ENCODE results near the gene SSX7. TPM values are rescaled to one million over a fixed set of nuclear protein-coding genes. Genes with fewer than 3 reads are reported as not detected.

The SSX7 gene
- total and polyA plus RNA-seq, 2 donors (not counting 1 experiment from before 2014, with no cell fraction given), result not detected

DNA sequence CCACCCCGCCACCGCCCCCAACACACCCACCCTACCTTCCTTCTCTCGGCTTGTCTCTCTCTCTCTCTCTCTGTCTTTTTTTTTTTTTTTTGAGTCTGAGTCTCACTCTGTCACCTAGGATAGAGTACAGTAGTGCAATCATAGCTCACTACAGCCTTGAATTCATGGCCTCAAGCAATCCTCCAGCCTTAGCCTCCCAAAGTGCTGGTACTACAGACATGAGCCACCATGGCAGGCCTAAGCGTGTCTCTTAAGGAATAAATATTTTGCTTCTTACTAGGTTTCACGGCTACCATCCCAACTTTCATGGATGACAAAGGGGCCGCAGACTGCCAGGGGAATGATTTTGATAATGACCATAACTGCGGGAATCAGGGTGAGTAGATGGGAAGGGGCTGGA, 55.8 kb downstream of the SSX7 start:
- Histone ChIP-seq H3K9me3 (ENCODE audit: control extremely low read depth in 1 of 3, control insufficient read depth in 2 of 3, insufficient read depth in 1 of 3, low read length in 2 of 3) (no peaks in the 10 kb centered on the region), H3K79me2 (ENCODE audit: control insufficient read depth, insufficient read depth, low read length) (no peaks in the 10 kb centered on the region), H3K27ac (ENCODE audit: low read length in 2 of 2) (no peak overlapping the region), H3K9ac (ENCODE audit: low read length) (no peak overlapping the region), H3K4me3 (ENCODE audit: control extremely low read depth in 1 of 5, extremely low read depth in 1 of 5, insufficient read depth in 1 of 5, low read depth in 2 of 5, low read length in 4 of 5) (no peak overlapping the region), H4K20me1 (ENCODE audit: control insufficient read depth, insufficient read depth, low read length, poor library complexity, severe bottlenecking) (no peaks in the 10 kb centered on the region), H3K36me3 (replicated peaks in 1 of 2; ENCODE audit: control extremely low read depth in 1 of 2, control insufficient read depth in 1 of 2, extremely low read depth in 1 of 2, insufficient read depth in 2 of 2, low read length in 1 of 2) (no peaks in the 10 kb centered on the region), H2AFZ (ENCODE audit: insufficient read depth, low read depth, low read length, poor library complexity, severe bottlenecking) (no peak overlapping the region), H3K4me1 (ENCODE audit: control insufficient read depth in 2 of 2, insufficient read depth in 2 of 2, low read length in 2 of 2) (no peaks in the 10 kb centered on the region), H3K4me2 (replicated peaks; ENCODE audit: low read depth, low read length, poor library complexity, severe bottlenecking) (no peak overlapping the region), H3K27me3 (replicated peaks in 1 of 4; ENCODE audit: control extremely low read depth in 1 of 4, control insufficient read depth in 3 of 4, insufficient read depth in 4 of 4, low read length in 3 of 4) (no peaks in the 10 kb centered on the region)
- H3K27me3 Mint-ChIP-seq, result no peaks in the 10 kb centered on the region
- H3K27ac Mint-ChIP-seq, result no peak overlapping the region
- ATAC-seq (ENCODE audit: low read depth), result no peak
- TF ChIP-seq EZH2 (IDR thresholded peaks at IDR 0.05; ENCODE audit: borderline replicate concordance, insufficient read depth, low read depth, low read length, poor library complexity, severe bottlenecking), result no peak
- TF ChIP-seq, protein P1, sequence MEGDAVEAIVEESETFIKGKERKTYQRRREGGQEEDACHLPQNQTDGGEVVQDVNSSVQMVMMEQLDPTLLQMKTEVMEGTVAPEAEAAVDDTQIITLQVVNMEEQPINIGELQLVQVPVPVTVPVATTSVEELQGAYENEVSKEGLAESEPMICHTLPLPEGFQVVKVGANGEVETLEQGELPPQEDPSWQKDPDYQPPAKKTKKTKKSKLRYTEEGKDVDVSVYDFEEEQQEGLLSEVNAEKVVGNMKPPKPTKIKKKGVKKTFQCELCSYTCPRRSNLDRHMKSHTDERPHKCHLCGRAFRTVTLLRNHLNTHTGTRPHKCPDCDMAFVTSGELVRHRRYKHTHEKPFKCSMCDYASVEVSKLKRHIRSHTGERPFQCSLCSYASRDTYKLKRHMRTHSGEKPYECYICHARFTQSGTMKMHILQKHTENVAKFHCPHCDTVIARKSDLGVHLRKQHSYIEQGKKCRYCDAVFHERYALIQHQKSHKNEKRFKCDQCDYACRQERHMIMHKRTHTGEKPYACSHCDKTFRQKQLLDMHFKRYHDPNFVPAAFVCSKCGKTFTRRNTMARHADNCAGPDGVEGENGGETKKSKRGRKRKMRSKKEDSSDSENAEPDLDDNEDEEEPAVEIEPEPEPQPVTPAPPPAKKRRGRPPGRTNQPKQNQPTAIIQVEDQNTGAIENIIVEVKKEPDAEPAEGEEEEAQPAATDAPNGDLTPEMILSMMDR (IDR thresholded peaks at IDR 0.05), result no peak
- H3K4me1 Mint-ChIP-seq, result no peaks in the 10 kb centered on the region
- ChIA-PET POLR2A (no interaction called here), CTCF (no interaction called here)
- WGBS (ENCODE audit: insufficient coverage), result no CpG with 5 or more reads among the region's 7 CpGs
- no peaks in the 10 kb centered on the region for H3K9me3 Mint-ChIP-seq (ENCODE audit: insufficient read depth)
- intact Hi-C loops (cut with micrococcal nuclease), result no loop called here
- H3K4me3 Mint-ChIP-seq, result no peak overlapping the region
- DNase-seq, result no peak

GRCh38 chrX:52594658-52595057, 60.0 kb downstream of the SSX7 start:
- Mint-ChIP-seq H3K27ac (no peak overlapping the region), H3K9me3 (ENCODE audit: insufficient read depth) (no peaks in the 10 kb centered on the region), H3K27me3 (no peaks in the 10 kb centered on the region), H3K4me1 (no peaks in the 10 kb centered on the region), H3K4me3 (no peak overlapping the region)
- Histone ChIP-seq H3K79me2 (ENCODE audit: control insufficient read depth, insufficient read depth, low read length) (no peaks in the 10 kb centered on the region), H3K4me1 (ENCODE audit: control insufficient read depth in 2 of 2, insufficient read depth in 2 of 2, low read length in 2 of 2) (no peaks in the 10 kb centered on the region), H3K9ac (ENCODE audit: low read length) (no peak overlapping the region), H3K4me2 (replicated peaks; ENCODE audit: low read depth, low read length, poor library complexity, severe bottlenecking) (no peak overlapping the region), H3K27ac (ENCODE audit: low read length in 2 of 2) (no peak overlapping the region), H3K36me3 (replicated peaks in 1 of 2; ENCODE audit: control extremely low read depth in 1 of 2, control insufficient read depth in 1 of 2, extremely low read depth in 1 of 2, insufficient read depth in 2 of 2, low read length in 1 of 2) (no peaks in the 10 kb centered on the region), H3K9me3 (ENCODE audit: control extremely low read depth in 1 of 3, control insufficient read depth in 2 of 3, insufficient read depth in 1 of 3, low read length in 2 of 3) (no peaks in the 10 kb centered on the region), H3K4me3 (ENCODE audit: control extremely low read depth in 1 of 5, extremely low read depth in 1 of 5, insufficient read depth in 1 of 5, low read depth in 2 of 5, low read length in 4 of 5) (no peak overlapping the region), H2AFZ (ENCODE audit: insufficient read depth, low read depth, low read length, poor library complexity, severe bottlenecking) (no peak overlapping the region), H4K20me1 (ENCODE audit: control insufficient read depth, insufficient read depth, low read length, poor library complexity, severe bottlenecking) (no peaks in the 10 kb centered on the region), H3K27me3 (replicated peaks in 1 of 4; ENCODE audit: control extremely low read depth in 1 of 4, control insufficient read depth in 3 of 4, insufficient read depth in 4 of 4, low read length in 3 of 4) (no peaks in the 10 kb centered on the region)
- intact Hi-C loops (cut with micrococcal nuclease), result no loop called here
- WGBS (ENCODE audit: insufficient coverage), result 100% methylated on average over 3 of the region's 6 CpGs
- CTCF ChIA-PET, result no interaction called here
- POLR2A ChIA-PET, result no interaction called here
- TF ChIP-seq EZH2 (IDR thresholded peaks at IDR 0.05; ENCODE audit: borderline replicate concordance, insufficient read depth, low read depth, low read length, poor library complexity, severe bottlenecking), result no peak
- TF ChIP-seq, protein P1 (IDR thresholded peaks at IDR 0.05), result no peak
- DNase-seq (no peak), ATAC-seq (ENCODE audit: low read depth) (no peak)

Small RNAs within 50 kb of the gene (small RNA-seq; reads per million reads assigned to genes)
- not detected for gene AL450023.3 (ENCODE audit: insufficient read length, low read depth, low replicate concordance)
- gene RNA5SP504 (ENCODE audit: insufficient read length, low read depth, low replicate concordance), result not detected

Other genes with a start within 250 kb of the SSX7 start
- gene XAGE1A, start 159.1 kb downstream of the SSX7 start, total RNA-seq, result not detected in 2 replicates
- gene XAGE1A, start 159.1 kb downstream of the SSX7 start, polyA plus RNA-seq, result not detected in 2 replicates
- gene XAGE1B, start 137.8 kb downstream of the SSX7 start, total RNA-seq, result not detected in 2 replicates
- not detected in 2 replicates for gene XAGE1B, start 137.8 kb downstream of the SSX7 start, polyA plus RNA-seq
- not detected in 2 replicates for gene SSX2, start 52.3 kb upstream of the SSX7 start, total RNA-seq
- gene SSX2, start 52.3 kb upstream of the SSX7 start, polyA plus RNA-seq, result not detected in 2 replicates
- gene SSX2B, start 96.4 kb upstream of the SSX7 start, total RNA-seq, result not detected in 2 replicates
- not detected in 2 replicates for gene SSX2B, start 96.4 kb upstream of the SSX7 start, polyA plus RNA-seq
- not detected in 2 replicates for gene SPANXN5, start 142.5 kb upstream of the SSX7 start, total RNA-seq
- not detected in 2 replicates for gene SPANXN5, start 142.5 kb upstream of the SSX7 start, polyA plus RNA-seq
- not detected in 2 replicates for gene XAGE5, start 156.4 kb upstream of the SSX7 start, total RNA-seq
- gene XAGE5, start 156.4 kb upstream of the SSX7 start, polyA plus RNA-seq, result not detected in 2 replicates
- gene XAGE3, start 213.2 kb upstream of the SSX7 start, total RNA-seq, result not detected in 2 replicates
- not detected in 2 replicates for gene XAGE3, start 213.2 kb upstream of the SSX7 start, polyA plus RNA-seq
- gene FAM156B, start 242.4 kb upstream of the SSX7 start, total RNA-seq, result 13.3 and 13.7 TPM in 2 replicates
- 44.3 and 50.8 TPM in 2 replicates for gene FAM156B, start 242.4 kb upstream of the SSX7 start, polyA plus RNA-seq

Measured in B cell (primary cell).